H9 (cell line): ENCODE measurements around the gene MERTK. TPM values are rescaled to one million over a fixed set of nuclear protein-coding genes. Genes with fewer than 3 reads are reported as not detected.
"Not testable (repeated sequence)": the region's sequence is repeated elsewhere in the genome, so short reads cannot be mapped to it uniquely, and the experiment has no call there.

Experiments used
- DNase-seq: peaks from one replicate; pipeline ENCODE4 v3.0.0-alpha.2; 2017
- H2AFZ ChIP-seq: one replicate; pipeline ENCODE4 v1.6.1; 2013; ENCODE audit warnings: mild to moderate bottlenecking, low read length, control low read depth, moderate library complexity
- H2AK5ac ChIP-seq: 2 replicates; pipeline ENCODE4 v1.6.1; 2013; ENCODE audit warnings: low read length, control low read depth, mixed read lengths; ENCODE audit not compliant: insufficient read length
- H2BK120ac ChIP-seq: one replicate; pipeline ENCODE4 v1.6.1; 2013; ENCODE audit warnings: low read depth, mild to moderate bottlenecking, low read length, control low read depth, inconsistent platforms; ENCODE audit not compliant: poor library complexity, severe bottlenecking
- H2BK12ac ChIP-seq: 2 replicates; pipeline ENCODE4 v1.6.1; 2013; ENCODE audit warnings: low read length, control low read depth, mixed read lengths, low read depth; ENCODE audit not compliant: insufficient read length
- H2BK15ac ChIP-seq: 2 replicates; pipeline ENCODE4 v1.6.1; 2013; ENCODE audit warnings: low read depth, low read length, control low read depth
- H2BK20ac ChIP-seq: one replicate; pipeline ENCODE4 v1.6.1; 2013; ENCODE audit warnings: low read depth, mild to moderate bottlenecking, low read length, control low read depth, inconsistent platforms; ENCODE audit not compliant: poor library complexity, severe bottlenecking
- H2BK5ac ChIP-seq: 2 replicates; pipeline ENCODE4 v1.6.1; 2013; ENCODE audit warnings: low read length, control low read depth, mixed read lengths; ENCODE audit not compliant: insufficient read length
- H3K14ac ChIP-seq: 2 replicates; pipeline ENCODE4 v1.6.1; 2013; ENCODE audit warnings: low read length, control low read depth; ENCODE audit not compliant: insufficient read depth
- H3K18ac ChIP-seq: 2 replicates; pipeline ENCODE4 v1.6.1; 2013; ENCODE audit warnings: low read depth, mild to moderate bottlenecking, mixed read lengths, low read length, control low read depth; ENCODE audit not compliant: insufficient read length
- H3K23ac ChIP-seq: 2 replicates; pipeline ENCODE4 v1.6.1; 2013; ENCODE audit warnings: low read length, control low read depth, mixed read lengths, low read depth; ENCODE audit not compliant: insufficient read length
- H3K23me2 ChIP-seq: 2 replicates; pipeline ENCODE4 v1.6.1; 2013; ENCODE audit warnings: low read depth, mild to moderate bottlenecking, mixed read lengths, low read length, control low read depth; ENCODE audit not compliant: insufficient read length, poor library complexity, severe bottlenecking
- H3K27ac ChIP-seq: 2 replicates; pipeline ENCODE4 v1.5.1; 2013; ENCODE audit warnings: low read length, control low read depth, mixed read lengths, low read depth; ENCODE audit not compliant: insufficient read length
- H3K27me3 ChIP-seq: 2 replicates; pipeline ENCODE4 v1.6.1; 2013; ENCODE audit warnings: low read length, control low read depth, inconsistent platforms; ENCODE audit not compliant: insufficient read depth
- H3K4ac ChIP-seq: 2 replicates; pipeline ENCODE4 v1.6.1; 2013; ENCODE audit warnings: low read depth, mild to moderate bottlenecking, control low read depth, inconsistent platforms, low read length, moderate library complexity
- H3K4me1 ChIP-seq: 2 replicates; pipeline ENCODE4 v1.6.1; 2013; ENCODE audit warnings: low read length, control low read depth, inconsistent platforms; ENCODE audit not compliant: insufficient read depth
- H3K4me2 ChIP-seq: 2 replicates; pipeline ENCODE4 v1.6.1; 2013; ENCODE audit warnings: low read length, control low read depth, mixed read lengths; ENCODE audit not compliant: insufficient read length, insufficient read depth
- H3K56ac ChIP-seq: 2 replicates; pipeline ENCODE4 v1.6.1; 2013; ENCODE audit warnings: low read depth, mild to moderate bottlenecking, mixed read lengths, low read length, control low read depth; ENCODE audit not compliant: insufficient read length
- H3K79me1 ChIP-seq: 2 replicates; pipeline ENCODE4 v1.6.1; 2013; ENCODE audit warnings: low read depth, mild to moderate bottlenecking, moderate library complexity, low read length, control low read depth, inconsistent platforms; ENCODE audit not compliant: insufficient read depth, poor library complexity, severe bottlenecking
- H3K79me2 ChIP-seq: 2 replicates; pipeline ENCODE4 v1.6.1; 2013; ENCODE audit warnings: low read length, control low read depth, inconsistent platforms; ENCODE audit not compliant: insufficient read depth
- H3K9ac ChIP-seq: 2 replicates; pipeline ENCODE4 v1.6.1; 2013; ENCODE audit warnings: low read length, control low read depth, mixed read lengths; ENCODE audit not compliant: insufficient read length; ENCODE audit errors: extremely low read depth
- H3K9me3 ChIP-seq: one replicate; pipeline ENCODE4 v1.6.1; 2013; ENCODE audit warnings: low read depth, low read length, inconsistent platforms; ENCODE audit not compliant: control insufficient read depth
- H3T11ph ChIP-seq: one replicate; pipeline ENCODE4 v1.6.1; 2013; ENCODE audit warnings: mild to moderate bottlenecking, low read length, control low read depth, inconsistent platforms
- H4K20me1 ChIP-seq: one replicate; pipeline ENCODE4 v1.6.1; 2013; ENCODE audit not compliant: control insufficient read depth, insufficient read length, insufficient read depth
- H4K5ac ChIP-seq: 2 replicates; pipeline ENCODE4 v1.6.1; 2013; ENCODE audit warnings: low read depth, mild to moderate bottlenecking, mixed read lengths, low read length, control low read depth; ENCODE audit not compliant: insufficient read length
- H4K8ac ChIP-seq: replicated peaks from 2 replicates; pipeline ENCODE4 v1.6.1; 2013; ENCODE audit warnings: low read length, control low read depth, mixed read lengths, low read depth; ENCODE audit not compliant: insufficient read length
- H4K91ac ChIP-seq: 2 replicates; pipeline ENCODE4 v1.6.1; 2013; ENCODE audit warnings: low read depth, mild to moderate bottlenecking, moderate library complexity, mixed read lengths, low read length, control low read depth; ENCODE audit not compliant: insufficient read length
- H3K27ac Mint-ChIP-seq, 3 experiments: 2 replicates in 2 of 3; 3 replicates in 1 of 3; pipeline ENCODE4 v1.8.0; 2020 to 2021; ENCODE audit warnings: mixed read lengths in 3 of 3, mild to moderate bottlenecking in 1 of 3, moderate library complexity in 1 of 3
- H3K27me3 Mint-ChIP-seq: 2 replicates; pipeline ENCODE4 v1.8.0; 2021; ENCODE audit warnings: low read depth, mild to moderate bottlenecking, moderate library complexity, mixed read lengths
- H3K36me3 Mint-ChIP-seq, 3 experiments: 2 replicates in 2 of 3; 3 replicates in 1 of 3; pipeline ENCODE4 v1.8.0; 2020 to 2021; ENCODE audit warnings: low read depth in 3 of 3, mixed read lengths in 3 of 3; ENCODE audit not compliant: insufficient read depth in 1 of 3
- H3K4me1 Mint-ChIP-seq, 2 experiments: 2 replicates each; pipeline ENCODE4 v1.8.0; 2020; ENCODE audit warnings: mixed read lengths in 2 of 2
- H3K4me3 Mint-ChIP-seq, 2 experiments: 2 replicates in 1 of 2; 3 replicates in 1 of 2; pipeline ENCODE4 v1.8.0; 2020 to 2021; ENCODE audit warnings: mild to moderate bottlenecking in 2 of 2, mixed read lengths in 2 of 2, moderate library complexity in 1 of 2
- H3K9me3 Mint-ChIP-seq, 2 experiments: 2 replicates in 1 of 2; 3 replicates in 1 of 2; pipeline ENCODE4 v1.8.0; 2020; ENCODE audit warnings: mild to moderate bottlenecking in 2 of 2, mixed read lengths in 2 of 2, moderate library complexity in 1 of 2
- CTCF ChIP-seq: fragments of 200-600 bp; sonication (generic); conservative IDR thresholded peaks from 3 replicates; pipeline ENCODE4 v1.8.0; 2021; ENCODE audit warnings: antibody characterized with exemption, mild to moderate bottlenecking
- WGBS: extraction: QIAGEN DNeasy Blood & Tissue Kit; methylation state at CpG from one replicate; pipeline ENCODE4 v1.1.7; 2013; ENCODE audit warnings: missing lambda C conversion rate, low lambda C conversion rate, mixed read lengths; ENCODE audit not compliant: insufficient read length; ENCODE audit errors: extremely low coverage; 5-methylcytosine and 5-hydroxymethylcytosine counted together
- total RNA-seq: library from RNA; stranded (reverse); gene quantifications from 2 replicates; pipeline ENCODE4 v1.2.1, GENCODE V29; 2021

MERTK gene
- total RNA-seq, 1 experiment from 2014 or later = 4.8 TPM

- H3K14ac ChIP-seq, H4K20me1 ChIP-seq, H3K27ac ChIP-seq, H3K79me2 ChIP-seq, H3K18ac ChIP-seq, H3K27me3 Mint-ChIP-seq, H2BK5ac ChIP-seq, H4K8ac ChIP-seq, H2BK120ac ChIP-seq, H4K91ac ChIP-seq, H3K9me3 Mint-ChIP-seq, H3K56ac ChIP-seq, H3K27ac Mint-ChIP-seq, H3K4me1 Mint-ChIP-seq, H4K5ac ChIP-seq, H3K9me3 ChIP-seq, H2AFZ ChIP-seq, H3K4me2 ChIP-seq, H3K23me2 ChIP-seq, H3K4me3 Mint-ChIP-seq, H2BK20ac ChIP-seq, H3K4me1 ChIP-seq, H3K9ac ChIP-seq, H2AK5ac ChIP-seq, H3K23ac ChIP-seq, H3T11ph ChIP-seq, H3K79me1 ChIP-seq, DNase-seq, H3K27me3 ChIP-seq, H2BK15ac ChIP-seq, H2BK12ac ChIP-seq, H3K4ac ChIP-seq: not testable (repeated sequence)
- peaks cover 24 to 67% (median 53%) of the 10 kb centered on the region in 3 experiments; a peak in 6 of 7 replicates for H3K36me3 Mint-ChIP-seq
- whole genome bisulfite sequencing = no CpG with 5 or more reads among the region's 4 CpGs
- TF ChIP-seq CTCF = peak; percentile 66
These were observed 47.8 kb upstream of the MERTK start for GRCh38 chr2:111850646-111851045.

- not testable (repeated sequence) for H3K4me2 ChIP-seq, DNase-seq, H2BK12ac ChIP-seq, H3K79me2 ChIP-seq, H2AFZ ChIP-seq, H3K27me3 Mint-ChIP-seq, H2BK5ac ChIP-seq, H3K27ac Mint-ChIP-seq, H2BK120ac ChIP-seq, H3K4me3 Mint-ChIP-seq, H3K56ac ChIP-seq, H2AK5ac ChIP-seq, H3T11ph ChIP-seq, H3K9me3 Mint-ChIP-seq, H3K4ac ChIP-seq, H3K4me1 Mint-ChIP-seq, H4K5ac ChIP-seq, H3K9me3 ChIP-seq, H3K27ac ChIP-seq, H3K18ac ChIP-seq, H4K91ac ChIP-seq, H2BK15ac ChIP-seq, H3K27me3 ChIP-seq, H4K8ac ChIP-seq, H4K20me1 ChIP-seq, H3K23me2 ChIP-seq, H3K9ac ChIP-seq, H3K14ac ChIP-seq, H3K79me1 ChIP-seq, H3K4me1 ChIP-seq, H2BK20ac ChIP-seq, H3K23ac ChIP-seq
- H3K36me3 Mint-ChIP-seq = peaks cover 25 to 73% (median 58%) of the 10 kb centered on the region in 3 experiments; a peak in 6 of 7 replicates
- no CpG with 5 or more reads among the region's 3 CpGs for WGBS
These were observed 45.9 kb upstream of the MERTK start for GRCh38 chr2:111852544-111852943.
